HG03354 (cell line): ENCODE measurements around the gene KCNN4.
"Not testable (repeated sequence)": the region's sequence is repeated elsewhere in the genome, so short reads cannot be mapped to it uniquely, and the experiment has no call there.

Experiments
- ATAC-seq: cut with Tn5 transposase; IDR thresholded peaks from one replicate; pipeline ENCODE4 v1.9.1; 2021; ENCODE audit warnings: mild to moderate bottlenecking; ENCODE audit not compliant: unreplicated experiment, poor library complexity, severe bottlenecking

The KCNN4 gene

DNA sequence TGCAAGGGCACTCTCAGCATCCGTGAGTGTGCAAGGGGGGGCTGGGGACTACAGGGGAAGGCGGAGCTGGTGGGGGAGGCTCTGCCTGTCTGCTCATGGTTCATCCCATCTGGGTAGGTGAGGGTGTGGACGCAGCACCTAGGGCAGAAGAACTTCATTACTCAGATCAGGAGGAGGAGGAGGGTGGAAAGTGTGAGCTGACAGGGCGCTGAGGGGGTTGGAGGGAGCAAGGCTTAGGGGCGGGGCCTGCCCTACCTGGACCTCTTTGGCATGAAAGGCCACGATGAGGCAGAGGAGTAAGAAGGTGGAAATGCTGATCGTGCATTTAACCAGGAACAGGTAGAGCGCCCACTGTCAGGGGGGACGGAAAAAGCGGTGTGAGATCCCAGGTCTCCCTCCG, 4.5 kb downstream of the KCNN4 start:
- no peak for ATAC-seq

DNA sequence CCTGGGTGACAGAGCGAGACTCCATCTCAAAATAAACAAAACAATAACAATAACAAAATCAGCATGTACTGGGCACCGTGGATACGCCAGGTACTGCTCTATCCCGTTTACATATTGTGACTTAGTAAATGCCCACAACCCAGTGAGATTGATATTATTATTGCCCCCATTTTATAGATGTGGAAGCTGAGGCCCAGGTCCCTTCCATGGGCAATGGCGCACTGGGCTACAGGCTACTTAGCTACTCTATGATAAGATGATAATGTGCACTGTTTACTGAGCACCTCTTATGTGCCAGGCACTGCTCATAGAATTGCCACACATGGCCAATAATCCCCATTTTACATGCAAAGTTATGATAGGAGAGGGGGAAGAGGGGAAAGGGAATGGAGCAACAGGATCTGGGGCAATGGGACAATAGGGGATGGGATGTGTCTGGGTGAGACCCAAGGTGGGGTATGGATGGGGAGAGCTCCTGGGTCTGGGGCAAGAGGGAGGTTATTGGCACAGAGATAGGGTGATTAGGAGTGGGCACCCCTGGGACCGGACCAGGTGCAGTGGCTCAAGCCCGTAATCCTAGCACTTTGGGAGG, 5.4 kb downstream of the KCNN4 start:
- no peak for ATAC-seq

DNA sequence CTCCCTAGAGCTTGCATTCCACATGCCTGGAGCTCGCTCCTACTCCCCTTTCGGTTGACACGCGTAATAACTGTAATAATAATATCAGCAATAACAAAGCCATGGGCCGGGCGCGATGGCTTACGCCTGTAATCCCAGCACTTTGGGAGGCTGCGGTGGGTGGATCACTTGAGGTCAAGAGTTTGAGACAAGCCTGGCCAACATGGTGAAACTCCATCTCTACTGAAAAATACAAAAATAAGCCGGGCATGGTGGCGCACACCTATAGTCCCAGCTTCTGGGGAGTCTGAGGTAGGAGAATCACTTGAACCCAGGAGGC, 5.9 kb downstream of the KCNN4 start:
- ATAC-seq: not testable (repeated sequence)

DNA sequence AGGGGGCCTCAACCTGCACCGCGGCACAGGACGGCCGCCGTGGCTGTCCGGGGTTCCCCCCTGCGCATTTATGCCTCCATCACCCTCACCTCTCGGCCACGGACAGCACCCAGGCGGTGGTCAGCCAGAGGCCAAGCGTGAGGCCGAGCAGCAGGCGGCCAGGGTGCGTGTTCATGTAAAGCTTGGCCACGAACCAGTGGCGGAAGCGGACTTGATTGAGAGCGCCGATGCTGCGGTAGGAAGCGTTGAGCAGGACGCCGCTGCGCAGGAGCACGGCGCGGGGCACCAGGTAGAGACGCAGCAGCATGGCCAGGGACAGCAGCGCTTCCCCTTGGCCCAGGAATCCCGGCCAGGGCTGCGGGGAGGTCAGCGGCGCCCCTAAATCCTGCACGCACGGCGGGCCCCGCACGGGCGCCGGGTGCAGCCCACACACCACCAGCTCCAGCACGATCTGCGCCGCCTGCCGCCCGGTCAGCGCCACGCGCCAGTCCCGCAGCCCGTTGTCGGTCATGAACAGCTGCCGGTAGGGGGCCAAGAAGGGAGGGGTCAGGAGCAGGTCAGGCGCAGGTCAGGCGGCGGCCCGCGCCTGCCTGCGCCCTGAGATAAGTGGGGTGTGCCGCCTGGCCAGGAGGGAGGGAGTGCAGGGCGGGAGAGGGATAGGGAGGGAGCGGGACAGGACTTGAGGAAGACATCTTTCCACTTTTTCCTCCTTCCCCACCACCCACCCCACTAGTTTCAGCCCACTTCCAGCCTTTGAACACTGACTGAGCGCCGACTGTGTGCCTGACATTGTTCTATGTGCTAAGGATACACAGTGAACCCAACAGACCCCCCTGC, 6.5 kb downstream of the KCNN4 start:
- no peak for ATAC-seq

DNA sequence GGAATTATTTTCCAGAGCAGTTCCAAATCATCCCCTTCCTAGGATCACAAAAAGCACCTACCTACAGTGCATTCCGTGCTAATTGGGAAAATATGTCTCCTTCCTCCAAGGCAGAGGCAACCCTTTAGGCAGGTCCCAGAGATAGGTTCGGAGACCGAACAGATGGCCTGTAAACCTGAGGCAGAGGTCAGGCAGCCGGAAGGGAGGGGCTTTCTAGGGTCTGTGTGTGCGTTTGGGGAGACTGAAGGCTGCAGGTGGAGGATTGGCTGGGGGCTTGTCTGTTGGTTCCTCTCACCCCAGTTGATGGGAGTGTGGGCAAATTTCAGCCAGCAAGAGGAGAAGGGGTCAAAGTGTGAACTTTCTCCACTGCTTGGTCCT, 7.1 kb downstream of the KCNN4 start:
- no peak for ATAC-seq

DNA sequence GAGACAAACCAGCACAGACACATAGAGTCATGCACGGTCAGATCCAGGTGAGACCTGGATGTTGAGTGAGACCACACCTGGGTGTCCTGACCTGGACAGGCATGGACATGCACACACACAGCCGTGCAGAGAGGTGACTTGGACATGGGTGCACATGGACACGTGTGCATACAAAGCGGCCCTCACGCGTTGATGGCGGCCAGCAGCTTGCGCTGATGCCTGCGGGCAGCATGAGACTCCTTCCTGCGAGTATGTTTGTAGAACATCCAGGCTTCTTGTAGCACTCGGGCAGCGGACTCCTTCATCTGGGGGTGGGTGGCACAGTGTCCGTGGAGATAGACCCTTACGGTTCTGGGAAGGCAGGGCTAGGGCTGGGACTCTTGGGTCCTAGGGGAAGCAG, 11.5 kb downstream of the KCNN4 start:
- ATAC-seq: no peak

DNA sequence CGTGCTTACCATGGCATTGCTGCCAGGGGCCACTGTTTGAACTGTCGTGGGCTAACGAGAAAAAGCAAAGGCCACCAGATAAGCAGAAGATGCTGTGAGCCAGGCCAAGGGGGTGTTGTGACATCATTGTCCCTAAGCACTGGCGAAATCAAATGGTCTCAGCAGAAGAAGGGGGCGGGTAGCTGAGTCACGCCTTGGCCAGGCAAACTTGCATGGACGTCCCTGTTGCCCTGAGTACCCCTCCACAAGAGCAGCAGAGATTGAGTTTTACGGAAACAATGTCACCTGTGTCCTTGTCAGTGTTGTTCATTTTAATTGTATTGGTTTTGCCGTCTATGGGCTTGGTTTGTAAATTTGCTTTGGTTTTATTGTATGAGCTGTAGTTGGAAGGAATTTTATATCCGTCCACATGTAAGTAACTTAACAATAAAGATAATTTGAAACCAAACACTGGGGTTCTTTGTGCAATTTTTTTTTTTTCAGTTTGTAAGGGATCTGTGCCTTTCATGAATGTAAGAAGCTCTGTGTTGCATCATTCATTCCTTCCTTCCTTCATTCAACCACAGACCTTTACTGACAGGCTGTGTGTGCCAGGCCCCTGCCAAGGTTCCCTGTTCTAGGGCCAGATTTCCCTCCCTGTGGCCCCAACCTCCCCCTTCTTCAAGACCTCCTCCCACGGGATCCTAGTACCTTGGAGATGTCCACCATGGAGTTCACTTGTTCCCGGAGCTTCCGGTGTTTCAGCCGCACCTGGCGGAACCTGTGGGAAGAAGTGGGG, 12.3 kb downstream of the KCNN4 start:
- ATAC-seq: no peak

DNA sequence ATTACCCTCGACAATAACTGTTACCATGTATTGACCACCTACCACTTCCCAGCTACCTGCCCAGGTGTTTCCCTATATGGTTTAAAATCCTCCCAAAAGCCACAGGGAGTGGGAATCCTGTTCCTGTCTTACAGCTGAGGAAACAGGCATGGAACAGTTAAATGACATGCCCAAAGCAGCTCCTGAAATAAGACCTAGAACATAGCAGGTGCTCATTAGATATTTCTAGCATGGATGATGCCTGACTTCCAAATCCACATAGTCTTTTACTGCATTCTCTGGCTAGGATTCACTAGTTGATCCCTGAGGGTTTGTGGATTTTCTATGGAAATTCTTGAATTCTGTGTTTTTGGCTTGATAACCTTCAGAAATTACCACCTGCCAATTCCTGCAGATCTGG, 13.0 kb downstream of the KCNN4 start:
- no peak for ATAC-seq

DNA sequence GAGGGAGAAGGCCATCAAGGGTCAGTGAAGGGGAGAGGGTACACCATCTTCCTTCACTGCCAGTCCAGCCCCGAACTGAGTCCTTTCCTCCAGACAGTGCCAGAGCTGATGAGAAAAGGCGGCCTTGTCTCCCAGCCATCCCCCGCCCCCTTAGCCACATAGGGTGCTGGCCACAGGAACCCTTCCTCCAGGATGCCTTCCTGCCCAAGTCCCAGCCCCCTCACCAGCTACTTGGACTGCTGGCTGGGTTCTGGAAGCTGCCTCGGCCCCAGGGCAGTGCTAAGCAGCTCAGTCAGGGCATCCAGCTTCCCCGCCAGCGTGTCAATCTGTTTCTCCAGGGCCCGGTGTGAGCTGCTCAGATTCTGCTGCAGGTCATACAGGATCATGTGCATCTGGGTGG, 13.5 kb downstream of the KCNN4 start:
- ATAC-seq: no peak

DNA sequence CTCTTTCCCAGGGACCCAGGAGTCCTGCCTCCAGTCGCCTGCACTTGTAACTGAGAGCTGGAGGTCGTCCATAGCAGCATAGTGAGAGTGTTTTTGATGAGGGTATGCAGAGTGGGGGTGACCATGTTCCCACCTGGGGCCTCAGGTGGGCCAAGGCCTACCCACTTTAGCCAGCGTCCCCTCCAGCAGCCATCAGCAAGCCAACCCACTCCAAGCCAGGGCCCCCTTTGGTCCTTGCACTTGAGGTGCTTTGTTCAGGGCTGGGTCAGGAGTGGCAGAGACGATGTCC, 14.1 kb downstream of the KCNN4 start:
- ATAC-seq: no peak

DNA sequence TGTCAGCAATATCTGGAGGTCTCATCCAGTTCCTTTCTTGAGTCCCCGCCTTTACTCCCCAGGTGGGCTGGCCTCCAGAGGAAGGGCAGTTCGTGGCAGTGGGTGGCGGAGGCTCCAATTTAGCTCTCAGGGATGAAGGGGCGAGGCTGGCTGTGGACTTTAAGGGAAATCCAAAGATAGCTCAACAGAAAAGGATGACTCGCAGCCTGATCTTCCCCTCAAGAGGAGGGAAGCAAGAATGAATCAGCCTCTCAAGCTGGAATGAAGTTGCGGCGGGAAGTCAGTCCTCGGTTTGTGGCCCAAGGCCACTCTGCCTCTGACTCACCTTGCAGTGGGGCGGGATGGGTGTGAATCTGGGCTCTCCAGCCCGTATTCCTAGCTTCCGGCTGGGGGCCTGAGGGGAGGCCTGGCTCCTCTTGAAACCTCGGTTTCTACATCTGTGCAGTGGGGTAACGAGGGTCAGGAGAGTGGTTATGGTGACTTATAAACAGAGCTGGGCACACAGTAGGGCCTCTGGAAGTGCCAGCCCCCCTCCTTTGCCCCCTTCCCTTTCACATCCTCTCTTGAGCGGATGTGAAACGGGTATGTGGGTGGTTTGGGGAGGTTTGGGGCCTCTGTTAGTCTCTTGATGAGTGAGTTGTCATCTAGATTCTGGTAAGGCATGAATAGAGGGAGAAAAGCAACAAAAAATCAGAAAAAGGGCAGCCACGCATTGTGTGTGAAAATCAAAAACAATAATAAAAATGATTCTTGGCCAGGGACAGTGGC, 15.5 kb downstream of the KCNN4 start:
- peak; percentile 76 for ATAC-seq

DNA sequence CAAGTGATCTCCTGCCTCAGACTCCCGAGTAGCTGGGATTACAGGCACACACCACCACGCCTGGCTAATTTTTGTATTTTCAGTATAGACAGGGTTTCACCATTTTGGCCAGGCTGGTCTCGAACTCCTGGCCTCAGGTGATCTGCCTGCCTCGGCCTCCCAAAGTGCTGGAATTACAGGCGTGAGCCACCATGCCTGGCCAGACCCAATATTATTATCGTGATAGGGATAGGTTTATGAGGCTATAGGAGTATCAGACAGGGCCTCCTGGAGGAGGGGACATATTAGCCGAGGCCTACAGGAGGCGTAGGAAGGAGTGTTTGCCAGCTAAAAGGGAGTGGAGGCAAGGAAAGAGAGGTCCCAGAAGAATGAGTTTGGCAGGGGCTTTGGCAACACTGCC, 16.1 kb downstream of the KCNN4 start:
- ATAC-seq: not testable (repeated sequence)

DNA sequence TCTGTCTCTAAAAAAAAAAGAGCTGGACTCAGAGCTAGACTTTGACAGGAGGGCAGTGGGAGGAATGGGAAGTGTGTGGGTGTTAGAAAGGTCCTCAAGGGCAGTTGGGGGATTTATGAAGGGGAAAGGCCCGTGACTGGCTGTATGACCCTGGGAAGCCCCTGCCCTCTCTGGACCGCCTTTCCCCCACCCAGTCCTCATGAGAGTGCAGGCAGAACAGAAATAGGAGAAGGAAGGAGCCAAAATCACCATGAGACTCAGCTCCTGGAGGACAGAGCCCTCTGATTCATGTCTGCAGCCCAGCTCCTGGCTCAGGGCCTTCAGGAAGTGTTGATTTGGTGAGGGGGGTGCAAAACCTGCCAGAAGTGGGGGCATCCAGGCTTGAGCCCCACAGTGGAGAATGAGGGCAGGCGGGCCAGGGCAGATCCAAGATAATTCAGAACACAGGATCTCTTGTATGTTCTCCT, 17.3 kb downstream of the KCNN4 start:
- ATAC-seq: no peak

DNA sequence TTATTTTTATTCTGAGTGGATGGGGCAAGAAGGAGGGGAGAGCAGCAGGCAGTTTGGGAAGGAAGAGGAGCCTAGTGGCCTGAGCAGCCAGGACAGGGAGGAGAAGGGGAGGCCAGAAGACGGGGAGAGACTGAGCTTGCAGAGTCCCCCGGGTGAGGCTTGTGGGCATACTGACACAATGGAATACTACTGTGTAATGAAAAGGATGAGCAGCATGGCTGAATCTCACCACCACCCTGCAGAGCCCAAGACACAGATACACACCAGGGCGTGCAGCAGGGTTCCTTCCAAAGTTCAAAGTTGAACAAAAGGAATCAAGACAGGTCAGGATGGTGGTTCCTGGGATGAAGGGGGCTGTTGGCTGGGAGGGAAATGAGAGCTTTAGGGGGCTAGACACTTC, 18.0 kb downstream of the KCNN4 start:
- no peak for ATAC-seq

DNA sequence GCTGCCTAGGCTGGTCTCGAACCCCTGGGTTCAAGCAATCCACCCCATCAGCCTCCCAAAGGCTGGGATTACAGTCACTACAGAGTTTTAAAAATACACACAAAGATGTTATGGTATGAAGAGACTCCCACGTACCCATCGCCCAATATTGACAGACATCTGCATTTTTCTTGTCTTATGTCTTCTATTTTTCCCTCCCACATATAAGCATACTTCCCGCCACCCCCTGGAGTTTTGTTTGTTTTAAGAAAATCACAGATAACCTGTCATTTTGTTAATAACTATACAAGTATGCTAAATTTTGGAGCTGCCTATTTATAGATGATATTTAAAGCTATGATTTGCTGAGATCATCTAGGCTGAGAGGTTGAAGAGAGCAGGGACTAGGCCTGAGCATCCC, 19.8 kb downstream of the KCNN4 start:
- no peak for ATAC-seq

DNA sequence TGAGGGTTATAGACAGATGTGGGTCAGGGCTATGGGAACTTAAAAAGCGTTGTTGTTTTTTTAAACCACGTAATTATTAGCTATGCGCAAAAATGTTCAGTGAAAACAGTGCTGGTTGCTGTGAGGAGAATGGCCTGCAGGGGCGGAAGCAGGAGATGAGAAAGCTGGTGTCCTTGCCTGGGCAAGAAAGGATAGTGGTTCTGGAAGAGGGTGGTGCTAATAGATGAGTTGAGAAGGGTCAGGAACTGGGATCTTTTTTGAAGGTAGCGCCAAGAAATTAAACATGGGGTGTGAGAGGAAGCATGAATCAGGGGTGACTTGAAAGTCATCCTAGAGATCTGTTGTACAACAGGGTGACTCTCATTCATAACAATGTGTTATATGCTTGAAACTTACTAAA, 21.3 kb downstream of the KCNN4 start:
- no peak for ATAC-seq

DNA sequence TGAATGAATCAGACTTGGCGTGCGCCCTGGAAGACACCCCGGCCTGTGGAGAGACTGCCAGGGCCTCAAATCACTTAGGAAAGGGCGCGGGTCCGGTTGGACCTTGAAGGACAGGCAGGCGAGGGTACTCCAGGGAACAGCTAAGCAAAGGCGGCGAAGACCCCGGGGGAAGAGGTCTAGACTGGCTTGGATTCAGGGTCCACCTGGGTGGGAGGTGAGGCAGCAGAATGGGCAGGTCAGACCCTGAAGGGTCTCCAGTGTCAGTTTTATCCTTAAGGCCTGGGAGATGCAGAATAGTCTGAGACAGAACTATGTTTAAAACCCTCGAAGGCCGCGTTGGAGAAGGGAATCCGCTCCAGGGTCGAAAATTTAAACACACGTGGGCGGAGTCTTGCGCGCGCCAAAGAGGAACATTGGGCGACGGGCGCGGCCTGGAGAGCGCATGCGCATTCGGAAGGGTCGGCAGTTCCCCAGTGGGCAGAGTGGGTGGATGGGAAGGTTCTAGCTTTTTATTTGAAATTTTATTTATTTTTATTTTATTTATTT, 25.4 kb downstream of the KCNN4 start:
- ATAC-seq: peak; percentile 24

DNA sequence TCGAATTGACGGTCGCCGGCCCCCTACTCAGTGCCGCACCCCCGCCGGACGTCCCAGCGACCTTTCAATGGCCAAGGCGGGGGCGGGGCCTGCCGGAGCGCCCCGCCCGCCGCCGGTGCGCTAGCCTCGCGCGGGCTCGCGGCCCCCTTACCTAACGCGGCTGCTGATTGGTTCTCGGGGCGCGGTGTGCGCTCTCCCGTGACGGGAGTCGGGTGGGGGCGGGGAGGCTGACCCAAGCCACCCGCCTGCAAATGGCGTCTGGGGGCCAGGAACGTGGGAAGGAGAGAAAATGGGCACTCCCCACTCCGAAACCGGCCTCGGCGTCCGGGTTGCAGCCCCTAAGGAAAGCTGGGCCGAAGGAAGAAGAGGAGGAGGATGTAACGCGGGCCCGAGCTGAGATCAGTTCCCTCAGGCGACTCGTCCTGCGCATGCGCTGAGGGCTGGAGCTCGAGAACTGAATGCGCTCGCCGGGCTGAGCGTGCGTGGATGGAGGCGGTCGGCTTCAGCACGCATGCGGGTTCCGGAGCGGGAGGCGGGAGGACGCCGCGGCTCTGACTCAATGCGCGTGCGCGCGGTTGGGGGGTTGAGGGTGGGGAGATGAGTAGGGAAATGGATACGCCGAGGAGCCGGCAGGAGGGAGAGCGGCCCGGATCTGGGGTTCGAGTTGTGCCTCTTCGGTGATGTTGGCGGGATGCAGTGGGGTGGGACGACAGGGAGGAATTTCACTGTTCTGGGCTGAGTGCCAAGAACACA, 26.1 kb downstream of the KCNN4 start, which contains the start of gene SMG9:
TSS of gene SMG9 (minus strand) at position 460 of the 753 bp plus-strand sequence. CDS start 4,221 bp downstream, outside the sequence.
- ATAC-seq: peak; percentile 59

DNA sequence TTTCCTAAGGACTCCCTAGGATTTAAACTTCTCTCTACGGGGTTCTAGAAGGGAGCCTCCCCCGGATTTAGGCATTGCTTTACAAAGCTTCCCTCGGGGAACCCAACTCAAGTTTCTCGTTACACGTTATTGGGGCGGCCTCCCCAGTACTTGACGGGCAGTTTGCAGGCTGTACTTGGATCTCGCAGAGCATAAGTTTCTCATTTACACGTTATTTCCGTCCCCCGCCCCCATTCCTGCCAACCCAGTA, 26.6 kb downstream of the KCNN4 start:
- no peak for ATAC-seq
